Measurements from ENCODE around the gene NPFFR1. TPM values are rescaled to one million over a fixed set of nuclear protein-coding genes. Genes with fewer than 3 reads are reported as not detected.

The NPFFR1 gene
- total and polyA plus RNA-seq, 10 of the 15 experiments (the other 5 are each of a cell fraction or from before 2014, with no cell fraction given), result 0.03 TPM; not detected in 9

- Histone ChIP-seq H3K4me2 (ENCODE audit: control insufficient read depth, insufficient read depth) (no peak overlapping the region), H2AFZ (ENCODE audit: control insufficient read depth, low read depth, low read length) (no peak overlapping the region), H3K4me1 (ENCODE audit: control insufficient read depth, insufficient read depth, low read length) (no peaks in the 10 kb centered on the region), H3K9ac (ENCODE audit: control insufficient read depth, insufficient read depth, low read length) (no peak overlapping the region), H3K27ac (ENCODE audit: control insufficient read depth, insufficient read depth) (no peak overlapping the region), H3K36me3 (ENCODE audit: control insufficient read depth in 2 of 2, insufficient read depth in 2 of 2, low read length in 1 of 2) (no peaks in the 10 kb centered on the region), H3K27me3 (replicated peaks in 1 of 2; ENCODE audit: control insufficient read depth in 2 of 2, insufficient read depth in 2 of 2, low read length in 1 of 2) (no peaks in the 10 kb centered on the region; a peak in 2 of 4 replicates), H3K4me3 (no peak overlapping the region), H4K20me1 (ENCODE audit: control insufficient read depth, insufficient read depth) (no peaks in the 10 kb centered on the region), H3K79me2 (ENCODE audit: control insufficient read depth, insufficient read depth, low read length) (no peaks in the 10 kb centered on the region), H3K9me3 (replicated peaks; ENCODE audit: control insufficient read depth, insufficient read depth, low read length) (no peaks in the 10 kb centered on the region)
- no peak for DNase-seq (ENCODE audit: low read depth, low spot score)
- ChIA-PET POLR2A (no interaction called here), SMC1A (ENCODE audit: uncharacterized antibody, unreplicated experiment) (interaction anchor here (1.5 to 3.0 kb wide), 2 partner anchors 26 to 99 kb away, joined by 4 to 7 read pairs; no protein-coding TSS in a partner anchor), RAD21 (ENCODE audit: unreplicated experiment) (interaction anchor here (0.9 kb wide), 1 partner anchor 118 kb away, joined by 3 read pairs; no protein-coding TSS in a partner anchor), CTCF (interaction anchor here (1.1 kb wide), 1 partner anchor 101 kb away, joined by 3 read pairs; the partner anchor contains the start of gene TYSND1)
- WGBS (ENCODE audit: insufficient coverage, insufficient replicate concordance, low lambda C conversion rate, missing lambda C conversion rate), result 49% methylated on average over 6 of the region's 6 CpGs
- no peak for ATAC-seq
- intact Hi-C loops (cut with micrococcal nuclease; ENCODE audit: unreplicated experiment) (no loop called here), in situ Hi-C loops (cut with MboI) (no loop called here)
- FAIRE-seq, result no peak
- no TSS peak for BruUV-seq (replicated peaks)
- no peak for TF ChIP-seq NKRF (conservative IDR thresholded peaks at IDR 0.05)
- no peak for TF ChIP-seq KAT2A (conservative IDR thresholded peaks at IDR 0.05; ENCODE audit: control insufficient read depth, low read depth, low read length)
- TF ChIP-seq ZSCAN29 (IDR thresholded peaks at IDR 0.05), result no peak
- TF ChIP-seq ZBTB33 (IDR thresholded peaks at IDR 0.05), result no peak
- no peak for TF ChIP-seq POU2F2 (IDR thresholded peaks at IDR 0.05; ENCODE audit: borderline replicate concordance, low read depth, low read length)
- TF ChIP-seq DPF2 (IDR thresholded peaks at IDR 0.05), result no peak
- no peak for TF ChIP-seq CHD2 (IDR thresholded peaks at IDR 0.05; ENCODE audit: borderline replicate concordance, low read depth, low read length)
- TF ChIP-seq PML (IDR thresholded peaks at IDR 0.05; ENCODE audit: low read length), result no peak
- TF ChIP-seq NFIC (IDR thresholded peaks at IDR 0.05; ENCODE audit: low read depth, low read length), result no peak
- no peak for TF ChIP-seq ATF2 (IDR thresholded peaks at IDR 0.05; ENCODE audit: low read length)
- no peak for TF ChIP-seq SREBF1 (IDR thresholded peaks at IDR 0.05; ENCODE audit: low read length)
- no peak for TF ChIP-seq BCLAF1 (IDR thresholded peaks at IDR 0.05)
- no peak for TF ChIP-seq REST (IDR thresholded peaks at IDR 0.05; ENCODE audit: low read depth, low read length)
Observed at GRCh38 chr10:70247360-70247759, 36.4 kb downstream of the NPFFR1 start.
